ENCODE measurements around the gene CD22. TPM values are rescaled to one million over a fixed set of nuclear protein-coding genes. Genes with fewer than 3 reads are reported as not detected.

CD22 gene
- total RNA-seq, 2 experiments from 2014 or later: 0.52 to 0.67 TPM

DNA sequence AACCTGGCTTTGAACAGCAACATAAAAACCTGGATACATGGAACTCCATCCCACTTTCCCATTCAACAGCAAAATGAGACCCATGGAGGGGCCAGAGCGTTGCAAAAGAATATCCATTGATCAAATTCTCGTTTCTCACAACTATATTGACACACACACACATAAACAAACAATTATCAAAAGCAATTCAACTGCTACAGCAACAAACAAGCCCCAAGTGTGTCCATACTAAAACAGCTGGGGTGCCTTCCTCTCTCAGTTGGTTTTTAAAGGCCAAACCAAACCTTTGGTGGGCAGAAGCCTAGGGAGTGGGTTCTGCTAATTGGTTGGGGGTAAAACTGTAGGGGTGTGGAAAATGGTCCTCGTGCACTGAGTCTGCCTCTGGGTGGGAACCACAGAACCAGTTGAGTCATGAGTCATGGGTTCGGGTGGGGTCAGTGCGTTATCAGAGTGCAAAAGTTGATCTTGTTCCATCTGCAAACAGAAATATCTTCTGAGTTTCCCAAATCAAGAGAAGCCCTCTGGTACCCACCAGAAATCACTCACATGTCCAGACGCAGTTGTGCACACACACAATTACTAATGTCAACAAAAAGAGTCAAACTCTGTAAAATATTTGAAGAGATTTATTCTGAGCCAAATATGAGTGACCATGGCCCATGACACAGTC, 60.3 kb downstream of the CD22 start:
- H3K36me3 ChIP-seq (ENCODE audit: insufficient read depth, low read length): no peaks in the 10 kb centered on the region
- H3K9me3 ChIP-seq (ENCODE audit: control insufficient read depth in 1 of 2, insufficient read depth in 1 of 2, low read length in 2 of 2): peaks cover 0 to 12% of the 10 kb centered on the region in 2 experiments
- H3K27me3 Mint-ChIP-seq: peaks cover 4% of the 10 kb centered on the region
- no peaks in the 10 kb centered on the region for H3K27me3 ChIP-seq (ENCODE audit: control insufficient read depth in 1 of 2, insufficient read depth in 2 of 2, low read length in 2 of 2)
- ChIA-PET CTCF (no interaction called here), POLR2A (no interaction called here)
- no peak for DNase-seq
- no peak overlapping the region for H3K4me3 Mint-ChIP-seq
- no peaks in the 10 kb centered on the region for H3K4me1 ChIP-seq (ENCODE audit: insufficient read depth, low read length)
- H3K4me1 Mint-ChIP-seq (ENCODE audit: low read depth): no peaks in the 10 kb centered on the region
- no peak for ATAC-seq (ENCODE audit: poor library complexity)
- H3K9me3 Mint-ChIP-seq: peaks cover 3% of the 10 kb centered on the region
- TF ChIP-seq CTCF (IDR thresholded peaks at IDR 0.05): no peak
- intact Hi-C loops (cut with DNase I, micrococcal nuclease): no loop called here
- H3K36me3 Mint-ChIP-seq (ENCODE audit: low read depth): peaks cover 5% of the 10 kb centered on the region
- no peak overlapping the region for H3K27ac Mint-ChIP-seq
- no peak overlapping the region for H3K27ac ChIP-seq (ENCODE audit: low read depth in 1 of 2, low read length in 2 of 2)
- H3K4me3 ChIP-seq (ENCODE audit: low read length): no peak overlapping the region

- Mint-ChIP-seq H3K9me3 (no peaks in the 10 kb centered on the region), H3K4me1 (ENCODE audit: low read depth) (no peaks in the 10 kb centered on the region), H3K27me3 (no peaks in the 10 kb centered on the region), H3K27ac (no peak overlapping the region), H3K4me3 (no peak overlapping the region), H3K36me3 (ENCODE audit: low read depth) (no peaks in the 10 kb centered on the region)
- Histone ChIP-seq H3K27ac (ENCODE audit: low read depth in 1 of 2, low read length in 2 of 2) (no peak overlapping the region), H3K4me3 (ENCODE audit: low read length) (no peak overlapping the region), H3K36me3 (ENCODE audit: insufficient read depth, low read length) (no peaks in the 10 kb centered on the region), H3K9me3 (ENCODE audit: control insufficient read depth in 1 of 2, insufficient read depth in 1 of 2, low read length in 2 of 2) (no peaks in the 10 kb centered on the region), H3K27me3 (ENCODE audit: control insufficient read depth in 1 of 2, insufficient read depth in 2 of 2, low read length in 2 of 2) (no peaks in the 10 kb centered on the region), H3K4me1 (ENCODE audit: insufficient read depth, low read length) (no peaks in the 10 kb centered on the region)
- DNase-seq (no peak), ATAC-seq (ENCODE audit: poor library complexity) (no peak)
- intact Hi-C loops (cut with DNase I, micrococcal nuclease): no loop called here
- ChIA-PET POLR2A (no interaction called here), CTCF (no interaction called here)
- no peak for TF ChIP-seq CTCF (IDR thresholded peaks at IDR 0.05)
Measured at GRCh38 chr19:35392742-35393715, 64.0 kb downstream of the CD22 start.

- DNase-seq (no peak), ATAC-seq (ENCODE audit: poor library complexity) (no peak)
- no peaks in the 10 kb centered on the region for H3K27me3 Mint-ChIP-seq
- no peaks in the 10 kb centered on the region for H3K27me3 ChIP-seq (ENCODE audit: control insufficient read depth in 1 of 2, insufficient read depth in 2 of 2, low read length in 2 of 2)
- no peak overlapping the region for H3K27ac Mint-ChIP-seq
- no peaks in the 10 kb centered on the region for H3K36me3 Mint-ChIP-seq (ENCODE audit: low read depth)
- H3K4me3 ChIP-seq (ENCODE audit: low read length): no peak overlapping the region
- ChIA-PET CTCF (interaction anchor here (0.7 kb wide), 1 partner anchor 43 kb away, joined by 3 read pairs; no protein-coding TSS in a partner anchor), POLR2A (no interaction called here)
- H3K36me3 ChIP-seq (ENCODE audit: insufficient read depth, low read length): no peaks in the 10 kb centered on the region
- no peaks in the 10 kb centered on the region for H3K9me3 Mint-ChIP-seq
- intact Hi-C loops (cut with DNase I, micrococcal nuclease): no loop called here
- TF ChIP-seq CTCF (IDR thresholded peaks at IDR 0.05): no peak
- no peaks in the 10 kb centered on the region for H3K9me3 ChIP-seq (ENCODE audit: control insufficient read depth in 1 of 2, insufficient read depth in 1 of 2, low read length in 2 of 2)
- no peak overlapping the region for H3K4me3 Mint-ChIP-seq
- no peak overlapping the region for H3K27ac ChIP-seq (ENCODE audit: low read depth in 1 of 2, low read length in 2 of 2)
- H3K4me1 Mint-ChIP-seq (ENCODE audit: low read depth): no peaks in the 10 kb centered on the region
- H3K4me1 ChIP-seq (ENCODE audit: insufficient read depth, low read length): no peaks in the 10 kb centered on the region
Measured at GRCh38 chr19:35395382-35396199, 66.6 kb downstream of the CD22 start.

Measured in CD4-positive, alpha-beta T cell (primary cell).